Stimulated activated CD4-positive, alpha-beta T cell treated with anti-CD3 and anti-CD28 coated beads, Interleukin-1b, Interleukin-23, amount 100 ng/mL, for 48 hours (primary cell): ENCODE results near the gene NRXN2.
A peak's percentile ranks its signal among the peaks of the same experiment; 100 is the strongest.
"Not testable (repeated sequence)": the region's sequence is repeated elsewhere in the genome, so short reads cannot be mapped to it uniquely, and the experiment has no call there.

Experiments used
- DNase-seq: peaks from one replicate; pipeline ENCODE4 v3.0.0-alpha.2; 2020

NRXN2 gene

GRCh38 chr11:64581057-64581523 is 141.9 kb downstream of the NRXN2 start:
- DNase-seq = no peak

- DNase-seq = no peak
Observed at GRCh38 chr11:64580412-64580811, 142.6 kb downstream of the NRXN2 start.

- no peak for DNase-seq
Observed at GRCh38 chr11:64577202-64577601, 145.8 kb downstream of the NRXN2 start.

GRCh38 chr11:64572143-64572542 is 150.9 kb downstream of the NRXN2 start:
- DNase-seq = no peak

- DNase-seq = no peak
Observed at GRCh38 chr11:64571410-64572091, 151.4 kb downstream of the NRXN2 start.

GRCh38 chr11:64571050-64571409 is 152.0 kb downstream of the NRXN2 start:
- no peak for DNase-seq

- no peak for DNase-seq
Observed at GRCh38 chr11:64570341-64570740, 152.7 kb downstream of the NRXN2 start.

GRCh38 chr11:64569300-64569970 is 153.6 kb downstream of the NRXN2 start:
- DNase-seq = no peak

GRCh38 chr11:64568584-64569140 is 154.3 kb downstream of the NRXN2 start:
- DNase-seq = no peak

- no peak for DNase-seq
Observed at GRCh38 chr11:64568041-64568571, 154.9 kb downstream of the NRXN2 start.

GRCh38 chr11:64566915-64567891 is 155.8 kb downstream of the NRXN2 start:
- DNase-seq = no peak

GRCh38 chr11:64566042-64566914 is 156.7 kb downstream of the NRXN2 start:
- DNase-seq = peak; percentile 42

- DNase-seq = no peak
Observed at GRCh38 chr11:64564947-64565889, 157.8 kb downstream of the NRXN2 start.

- no peak for DNase-seq
Observed at GRCh38 chr11:64564419-64564818, 158.6 kb downstream of the NRXN2 start.

- no peak for DNase-seq
Observed at GRCh38 chr11:64563966-64564365, 159.0 kb downstream of the NRXN2 start.

- DNase-seq = no peak
Observed at GRCh38 chr11:64562723-64563351, 160.2 kb downstream of the NRXN2 start.

GRCh38 chr11:64561984-64562722 is 160.8 kb downstream of the NRXN2 start:
- DNase-seq = no peak

- DNase-seq = not testable (repeated sequence)
Observed at GRCh38 chr11:64561429-64561828, 161.6 kb downstream of the NRXN2 start.

GRCh38 chr11:64560941-64561340 is 162.1 kb downstream of the NRXN2 start:
- no peak for DNase-seq
